Epithelial cell of proximal tubule (primary cell): ENCODE results near the gene PTTG1IP. TPM values are rescaled to one million over a fixed set of nuclear protein-coding genes. Genes with fewer than 3 reads are reported as not detected.

Source experiments
- DNase-seq: peaks from one replicate; pipeline ENCODE4 v3.0.0-alpha.2; 2011; ENCODE audit warnings: low read depth
- H3K4me3 ChIP-seq: 2 replicates; pipeline ENCODE4 v1.5.1; 2011; ENCODE audit warnings: low read depth, mild to moderate bottlenecking, low read length
- total RNA-seq: library from RNA; depleted of rRNA; stranded (reverse); fragments of >200 nt; gene quantifications from 2 replicates; pipeline ENCODE4 v1.2.3, GENCODE V29; 2015
- TF ChIP-seq, protein P1 (sequence below): conservative IDR thresholded peaks from 2 replicates; pipeline ENCODE4 v1.5.1; 2012; ENCODE audit warnings: low read depth, mild to moderate bottlenecking, low read length

PTTG1IP gene
- total RNA-seq, 1 donor from 2014 or later: 311 TPM

DNA sequence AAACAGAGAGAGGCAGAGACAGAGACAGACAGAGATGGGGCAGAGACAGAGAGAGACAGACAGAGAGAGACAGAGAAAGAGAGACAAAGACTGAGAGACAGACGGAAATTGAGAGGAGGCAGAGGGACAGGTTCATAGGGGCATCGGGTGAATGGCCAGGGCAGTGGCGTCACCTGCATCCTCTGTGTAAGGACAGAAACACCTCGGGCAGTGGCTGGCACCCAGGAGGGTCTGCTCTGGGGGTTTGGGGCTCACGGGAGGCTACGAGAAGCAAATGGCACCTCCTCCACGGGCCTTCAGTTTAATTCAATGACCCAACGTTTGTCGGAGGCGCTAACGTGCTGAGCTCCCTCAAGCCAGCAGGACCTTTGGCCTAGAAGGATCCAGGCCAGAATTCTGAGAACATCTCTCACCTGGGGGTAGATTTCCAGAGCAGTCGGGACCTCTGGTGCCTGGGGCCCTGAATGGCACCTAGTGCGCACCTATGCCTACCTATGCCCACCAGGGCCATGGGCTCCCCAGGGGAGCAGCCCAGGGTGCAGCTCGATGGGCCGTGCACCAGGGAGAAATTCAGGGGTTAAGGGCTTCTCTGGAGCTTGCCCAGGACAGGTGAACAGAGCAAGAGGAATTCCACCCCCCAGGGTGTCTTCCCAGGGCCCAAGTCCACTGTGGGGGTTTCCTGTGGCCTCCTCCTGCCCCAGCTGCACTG is 20.6 kb upstream of the PTTG1IP start:
- no peak overlapping the region for H3K4me3 ChIP-seq
- no peak for DNase-seq
- TF ChIP-seq, protein P1, sequence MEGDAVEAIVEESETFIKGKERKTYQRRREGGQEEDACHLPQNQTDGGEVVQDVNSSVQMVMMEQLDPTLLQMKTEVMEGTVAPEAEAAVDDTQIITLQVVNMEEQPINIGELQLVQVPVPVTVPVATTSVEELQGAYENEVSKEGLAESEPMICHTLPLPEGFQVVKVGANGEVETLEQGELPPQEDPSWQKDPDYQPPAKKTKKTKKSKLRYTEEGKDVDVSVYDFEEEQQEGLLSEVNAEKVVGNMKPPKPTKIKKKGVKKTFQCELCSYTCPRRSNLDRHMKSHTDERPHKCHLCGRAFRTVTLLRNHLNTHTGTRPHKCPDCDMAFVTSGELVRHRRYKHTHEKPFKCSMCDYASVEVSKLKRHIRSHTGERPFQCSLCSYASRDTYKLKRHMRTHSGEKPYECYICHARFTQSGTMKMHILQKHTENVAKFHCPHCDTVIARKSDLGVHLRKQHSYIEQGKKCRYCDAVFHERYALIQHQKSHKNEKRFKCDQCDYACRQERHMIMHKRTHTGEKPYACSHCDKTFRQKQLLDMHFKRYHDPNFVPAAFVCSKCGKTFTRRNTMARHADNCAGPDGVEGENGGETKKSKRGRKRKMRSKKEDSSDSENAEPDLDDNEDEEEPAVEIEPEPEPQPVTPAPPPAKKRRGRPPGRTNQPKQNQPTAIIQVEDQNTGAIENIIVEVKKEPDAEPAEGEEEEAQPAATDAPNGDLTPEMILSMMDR: no peak

DNA sequence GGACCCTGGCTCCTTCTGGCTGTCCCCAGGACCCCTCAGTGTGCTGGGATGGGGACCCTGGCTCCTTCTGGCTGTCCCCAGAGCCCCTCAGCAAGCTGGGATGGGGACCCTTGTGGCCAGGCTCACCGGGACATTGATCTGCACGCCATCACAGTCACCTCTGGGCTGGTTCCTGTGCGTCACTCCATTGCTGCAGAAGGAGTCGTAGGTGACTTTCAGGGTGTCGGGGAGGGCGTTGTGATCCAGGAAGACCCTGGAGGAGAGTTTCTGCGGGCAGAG is 19.7 kb upstream of the PTTG1IP start:
- DNase-seq: no peak
- H3K4me3 ChIP-seq: no peak overlapping the region
- TF ChIP-seq, protein P1: no peak

DNA sequence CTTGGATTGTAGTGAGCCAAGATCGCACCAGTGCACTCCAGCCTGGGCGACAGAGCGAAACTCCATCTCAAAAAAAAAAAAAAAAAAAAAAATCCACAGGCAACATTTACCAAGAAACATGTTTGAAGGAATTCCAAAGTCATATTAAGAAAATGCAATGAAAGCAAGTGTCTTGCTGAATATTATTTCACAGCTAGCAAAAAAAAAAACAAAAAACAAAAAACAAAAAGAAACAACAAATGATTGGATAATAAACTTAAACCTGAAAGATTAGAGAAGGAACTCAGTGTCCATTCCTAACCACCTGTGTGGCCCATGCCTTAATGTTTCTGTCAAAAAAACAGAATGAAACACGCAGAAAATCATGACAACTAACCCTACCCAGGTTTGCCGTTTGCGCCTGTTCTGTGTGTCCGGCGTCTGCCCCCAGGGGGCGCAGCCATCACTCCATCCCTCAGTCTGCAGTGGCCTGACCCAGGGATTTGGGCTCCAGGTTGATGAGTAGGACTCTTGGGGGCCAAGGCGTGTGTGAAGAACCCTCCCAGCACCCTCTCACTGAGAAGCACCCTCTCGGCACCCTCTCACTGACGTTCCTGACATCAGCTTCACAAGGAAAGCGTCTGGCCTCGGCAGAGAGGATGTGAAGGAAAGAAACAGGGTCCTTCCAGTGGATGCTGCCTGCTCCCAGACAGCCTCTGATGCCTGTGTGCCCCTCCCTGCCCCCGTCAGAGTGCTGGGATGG is 19.2 kb upstream of the PTTG1IP start:
- H3K4me3 ChIP-seq: no peak overlapping the region
- DNase-seq: no peak
- TF ChIP-seq, protein P1: peak; percentile 75

DNA sequence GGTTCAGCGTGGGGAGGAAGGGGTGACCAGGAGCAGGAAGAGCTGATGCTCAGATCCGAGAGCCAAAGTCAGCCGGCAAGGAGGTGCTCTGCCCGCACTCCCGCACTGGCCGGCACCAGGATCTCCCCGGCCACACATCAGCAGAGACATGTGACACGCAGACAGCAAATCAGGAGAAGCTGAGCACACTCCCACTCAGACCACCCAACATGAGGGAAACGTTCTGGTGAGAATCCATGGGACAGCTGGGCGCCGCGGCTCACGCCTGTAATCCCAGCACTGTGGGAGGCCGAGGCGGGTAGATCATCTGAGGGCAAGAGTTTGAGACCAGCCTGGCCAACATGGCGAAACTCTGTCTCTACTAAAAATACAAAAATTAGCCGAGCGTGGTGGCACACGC is 18.6 kb upstream of the PTTG1IP start:
- DNase-seq: no peak
- TF ChIP-seq, protein P1: no peak
- H3K4me3 ChIP-seq: no peak overlapping the region

DNA sequence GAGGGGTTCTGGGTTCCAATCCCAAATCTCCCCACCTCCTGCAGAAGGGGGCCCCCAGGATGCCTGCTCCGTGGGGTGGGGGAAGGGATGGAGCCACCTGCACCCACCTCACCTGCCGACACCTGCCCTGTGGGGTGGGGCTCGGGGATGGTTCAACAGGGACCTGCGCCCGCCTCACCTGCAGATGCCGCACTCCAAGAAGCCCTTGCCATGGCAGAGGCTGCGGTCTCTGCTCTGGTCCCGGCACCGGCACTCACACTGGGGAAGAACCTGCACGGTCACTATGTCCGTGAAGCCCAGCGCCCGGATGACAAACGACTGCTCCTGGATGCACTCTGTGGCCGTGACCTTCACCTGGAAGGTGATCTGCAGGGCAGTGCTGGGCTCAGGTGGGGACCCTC is 18.1 kb upstream of the PTTG1IP start:
- TF ChIP-seq, protein P1: no peak
- no peak for DNase-seq
- no peak overlapping the region for H3K4me3 ChIP-seq

DNA sequence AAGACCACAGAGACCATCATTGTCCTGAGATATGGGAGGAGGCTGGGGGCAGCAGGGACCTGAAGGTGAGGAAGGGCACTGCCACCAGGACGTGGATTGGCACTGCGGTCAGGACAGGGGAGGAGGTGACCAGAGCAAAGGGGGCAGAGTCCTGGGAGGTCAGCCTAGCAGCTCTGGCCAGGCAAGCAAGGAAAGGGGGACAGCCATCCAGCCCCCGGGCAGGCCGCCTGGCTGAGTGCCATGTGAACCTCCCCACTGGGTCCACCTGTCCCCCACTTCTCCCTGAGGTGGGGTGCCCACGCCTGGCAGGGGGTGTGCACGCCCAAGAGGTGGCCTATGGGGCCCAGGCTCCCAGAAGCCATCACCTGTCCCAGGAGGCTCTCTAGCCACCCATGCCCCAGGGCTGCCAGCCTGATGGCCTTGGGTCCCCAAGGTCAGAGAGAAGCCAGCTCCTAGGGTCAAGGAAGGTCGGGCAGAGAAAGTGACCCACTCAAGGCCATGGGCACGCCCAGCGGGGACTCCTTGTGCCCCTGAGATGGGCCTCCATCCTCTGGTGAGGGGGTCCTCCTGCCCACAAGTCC is 17.6 kb upstream of the PTTG1IP start:
- TF ChIP-seq, protein P1: no peak
- no peak overlapping the region for H3K4me3 ChIP-seq
- no peak for DNase-seq
